Inflammatory macrophage treated with lipopolysaccharide for 1 hour (primary cell): ENCODE results near the gene MRGPRD.

Experiments used
- DNase-seq, 2 donors: peaks; one replicate each; pipeline ENCODE4 v3.0.0-alpha.2; 2020 to 2022

MRGPRD gene

DNA sequence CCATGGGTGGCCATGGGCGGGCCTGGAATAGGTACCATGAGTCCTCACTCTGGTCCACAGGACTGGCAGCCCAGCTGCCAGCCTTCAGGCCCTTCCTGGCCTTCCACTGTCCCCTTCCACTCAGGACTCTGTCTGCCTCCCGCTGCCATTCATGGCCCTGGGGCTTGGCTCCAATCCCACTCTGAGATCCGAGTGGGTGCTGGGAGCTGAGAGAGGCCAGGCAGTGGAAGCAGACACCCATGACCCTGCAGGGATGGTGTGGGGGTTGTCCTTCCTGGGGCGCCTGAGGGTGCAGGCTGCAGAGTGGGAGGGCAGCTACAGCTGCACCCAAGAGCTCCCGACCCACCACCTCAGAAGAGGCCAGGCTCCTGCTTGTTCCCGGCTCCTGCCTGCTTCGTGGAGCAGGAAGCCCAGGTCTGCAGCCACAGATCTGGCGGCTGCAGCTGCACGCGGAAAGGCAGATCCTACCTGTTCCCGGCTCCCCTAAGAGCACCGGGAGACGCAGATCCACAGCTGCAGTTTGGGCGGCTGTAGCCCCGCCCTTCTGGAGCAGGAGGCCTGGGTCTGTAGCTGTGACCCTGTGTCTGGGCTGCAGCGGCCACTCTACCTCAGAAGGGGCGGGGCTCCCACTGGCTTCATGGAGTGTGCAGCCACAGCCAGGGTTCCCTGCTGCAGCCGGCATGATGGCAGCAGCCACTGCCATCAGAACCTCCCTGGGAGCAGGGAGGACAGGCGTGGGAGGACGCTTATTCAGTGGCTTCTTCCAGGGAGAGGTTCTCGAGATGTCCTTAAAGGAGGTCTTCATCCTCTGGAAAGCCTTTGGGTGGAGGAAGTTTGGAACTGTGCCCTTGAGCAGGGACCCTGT is 49.6 kb downstream of the MRGPRD start:
- no peak for DNase-seq
